SHP77 (cell line): ENCODE data around the gene HAPLN2.

Experiments
- DNase-seq, 2 experiments: peaks; one replicate each; lab custom pipeline; 2025; lab: John Stamatoyannopoulos, UW

Gene HAPLN2

GRCh38 chr1:156663178-156663577, 44.0 kb downstream of the HAPLN2 start:
- peak; percentile 92 to 93 for DNase-seq

- DNase-seq: peak; percentile 62 to 70
These were observed 45.0 kb downstream of the HAPLN2 start for GRCh38 chr1:156664046-156664766.

GRCh38 chr1:156664767-156665411, 45.7 kb downstream of the HAPLN2 start:
- peak; percentile 29 to 51 for DNase-seq

GRCh38 chr1:156665539-156665938, 46.3 kb downstream of the HAPLN2 start:
- no peak for DNase-seq

- DNase-seq: no peak
These were observed 47.8 kb downstream of the HAPLN2 start for GRCh38 chr1:156666862-156667609.

GRCh38 chr1:156667610-156667967, 48.4 kb downstream of the HAPLN2 start:
- no peak for DNase-seq

GRCh38 chr1:156667968-156668709, 48.9 kb downstream of the HAPLN2 start:
- no peak for DNase-seq

- DNase-seq: no peak
These were observed 49.8 kb downstream of the HAPLN2 start for GRCh38 chr1:156668801-156669637.

- DNase-seq: no peak
These were observed 50.6 kb downstream of the HAPLN2 start for GRCh38 chr1:156669794-156670193.

GRCh38 chr1:156670359-156670758, 51.1 kb downstream of the HAPLN2 start:
- DNase-seq: no peak

GRCh38 chr1:156670791-156671190, 51.6 kb downstream of the HAPLN2 start:
- no peak for DNase-seq

GRCh38 chr1:156671804-156672203, 52.6 kb downstream of the HAPLN2 start:
- DNase-seq: no peak

- peak in 1 of 2 experiments; percentile 11 for DNase-seq
These were observed 54.3 kb downstream of the HAPLN2 start for GRCh38 chr1:156673387-156674121.
